Loucy (cell line): ENCODE results near the gene TCP11L1.

ENCODE experiments used
- H2AFZ ChIP-seq: fragments of 200-600 bp; sonication (generic); 2 replicates; pipeline ENCODE4 v1.6.0; 2016; ENCODE audit warnings: antibody characterized with exemption, mild to moderate bottlenecking, low read length, moderate library complexity
- H3F3A ChIP-seq: fragments of 200-600 bp; 2 replicates; pipeline ENCODE4 v1.6.0; 2016; ENCODE audit warnings: antibody characterized with exemption, low read depth, mild to moderate bottlenecking
- H3K27me3 ChIP-seq: fragments of 200-600 bp; sonication (generic); 2 replicates; pipeline ENCODE4 v1.6.1; 2014; ENCODE audit warnings: low read length, mild to moderate bottlenecking; ENCODE audit not compliant: insufficient read depth, poor library complexity, severe bottlenecking
- H3K36me3 ChIP-seq: fragments of 200-600 bp; sonication (generic); 2 replicates; pipeline ENCODE4 v1.6.1; 2016; ENCODE audit warnings: low read length; ENCODE audit not compliant: insufficient read depth
- H3K4me1 ChIP-seq: fragments of 200-600 bp; sonication (generic); 2 replicates; pipeline ENCODE4 v1.5.1; 2014; ENCODE audit warnings: low read length, mild to moderate bottlenecking; ENCODE audit not compliant: insufficient read depth, poor library complexity, severe bottlenecking
- H3K4me2 ChIP-seq: fragments of 200-600 bp; sonication (generic); 2 replicates; pipeline ENCODE4 v1.6.0; 2014; ENCODE audit warnings: antibody characterized with exemption, low read length, low read depth, mild to moderate bottlenecking; ENCODE audit not compliant: poor library complexity, severe bottlenecking
- H3K4me3 ChIP-seq: fragments of 200-600 bp; sonication (generic); 2 replicates; pipeline ENCODE4 v1.5.1; 2014; ENCODE audit warnings: low read length, mild to moderate bottlenecking, mixed read lengths; ENCODE audit not compliant: poor library complexity, severe bottlenecking
- H3K79me2 ChIP-seq: fragments of 200-600 bp; sonication (generic); 2 replicates; pipeline ENCODE4 v1.6.1; 2014; ENCODE audit warnings: low read length; ENCODE audit not compliant: insufficient read depth
- H3K9ac ChIP-seq: fragments of 200-600 bp; sonication (generic); 2 replicates; pipeline ENCODE4 v1.6.0; 2014; ENCODE audit warnings: mild to moderate bottlenecking, low read depth, low read length, moderate library complexity; ENCODE audit not compliant: poor library complexity, severe bottlenecking
- H3K9me2 ChIP-seq: fragments of 200-600 bp; sonication (generic); replicated peaks from 2 replicates; pipeline ENCODE4 v1.6.1; 2016; ENCODE audit warnings: low read depth, low read length, mixed read lengths
- H3K9me3 ChIP-seq: fragments of 200-600 bp; sonication (generic); 2 replicates; pipeline ENCODE4 v1.6.1; 2014; ENCODE audit warnings: mild to moderate bottlenecking, antibody characterized with exemption, low read length, low read depth; ENCODE audit not compliant: insufficient read depth
- H4K20me1 ChIP-seq: fragments of 200-600 bp; sonication (generic); 2 replicates; pipeline ENCODE4 v1.6.0; 2014; ENCODE audit warnings: antibody characterized with exemption, low read length, mild to moderate bottlenecking; ENCODE audit not compliant: insufficient read depth, poor library complexity, severe bottlenecking
- CTCF ChIP-seq: fragments of 200-600 bp; sonication (generic); conservative IDR thresholded peaks from 2 replicates; pipeline ENCODE4 v1.5.1; 2014; ENCODE audit warnings: mild to moderate bottlenecking, antibody characterized with exemption, low read length
- EZH2phosphoT487 ChIP-seq: fragments of 200-600 bp; IDR thresholded peaks from 2 replicates; pipeline ENCODE4 v1.6.1; 2018; ENCODE audit warnings: antibody characterized with exemption, mild to moderate bottlenecking, moderate library complexity, borderline replicate concordance

Gene TCP11L1

GRCh38 chr11:33064033-33064825 is 24.9 kb downstream of the TCP11L1 start:
- Histone ChIP-seq H3K9me2 (no peaks in the 10 kb centered on the region), H3F3A (no peaks in the 10 kb centered on the region), H2AFZ (no peak overlapping the region), H3K79me2 (no peaks in the 10 kb centered on the region), H4K20me1 (no peaks in the 10 kb centered on the region), H3K4me3 (no peak overlapping the region), H3K9me3 (no peaks in the 10 kb centered on the region), H3K36me3 (peaks cover 68% of the 10 kb centered on the region; the same call in 1 of the 2 replicates), H3K4me1 (no peaks in the 10 kb centered on the region), H3K27me3 (no peaks in the 10 kb centered on the region), H3K9ac (no peak overlapping the region), H3K4me2 (no peak overlapping the region)
- TF ChIP-seq EZH2phosphoT487 (no peak), CTCF (no peak)

- Histone ChIP-seq H3K79me2 (no peaks in the 10 kb centered on the region), H3F3A (no peaks in the 10 kb centered on the region), H4K20me1 (no peaks in the 10 kb centered on the region), H2AFZ (no peak overlapping the region), H3K4me2 (no peak overlapping the region), H3K9me2 (no peaks in the 10 kb centered on the region), H3K4me1 (no peaks in the 10 kb centered on the region), H3K4me3 (no peak overlapping the region), H3K27me3 (no peaks in the 10 kb centered on the region), H3K36me3 (peaks cover 68% of the 10 kb centered on the region; the same call in 1 of the 2 replicates), H3K9me3 (no peaks in the 10 kb centered on the region), H3K9ac (no peak overlapping the region)
- TF ChIP-seq EZH2phosphoT487 (no peak), CTCF (no peak)
These were observed 25.5 kb downstream of the TCP11L1 start for GRCh38 chr11:33064866-33065265.

GRCh38 chr11:33065445-33066178 is 26.2 kb downstream of the TCP11L1 start:
- Histone ChIP-seq H3K79me2 (no peaks in the 10 kb centered on the region), H3K36me3 (peaks cover 68% of the 10 kb centered on the region; the same call in 1 of the 2 replicates), H3K9me3 (no peaks in the 10 kb centered on the region), H3K9ac (no peak overlapping the region), H3K4me1 (no peaks in the 10 kb centered on the region), H3K4me3 (no peak overlapping the region), H3K9me2 (no peaks in the 10 kb centered on the region), H2AFZ (no peak overlapping the region), H3F3A (no peaks in the 10 kb centered on the region), H3K27me3 (no peaks in the 10 kb centered on the region), H4K20me1 (no peaks in the 10 kb centered on the region), H3K4me2 (no peak overlapping the region)
- TF ChIP-seq EZH2phosphoT487 = no peak
- peak; percentile 95 for TF ChIP-seq CTCF
